ENCODE measurements around the gene WDR18. TPM values are rescaled to one million over a fixed set of nuclear protein-coding genes. Genes with fewer than 3 reads are reported as not detected.

Gene WDR18
- total RNA-seq, 1 donor from 2014 or later: 19.4 TPM

- DNase-seq: no peak
- Histone ChIP-seq H3K36me3 (peaks cover 4% of the 10 kb centered on the region), H3K9me3 (replicated peaks) (no peaks in the 10 kb centered on the region), H3K4me3 (no peak overlapping the region), H3K27me3 (ENCODE audit: low read depth) (no peaks in the 10 kb centered on the region), H3K27ac (replicated peaks) (peak overlapping the region; percentile 22), H3K4me1 (peaks cover 1% of the 10 kb centered on the region)
- TF ChIP-seq CTCF (IDR thresholded peaks at IDR 0.05; ENCODE audit: borderline replicate concordance): no peak
- intact Hi-C loops (cut with micrococcal nuclease): no loop called here
These were observed 36.9 kb upstream of the WDR18 start for GRCh38 chr19:947090-947706.

GRCh38 chr19:947707-948539 is 36.2 kb upstream of the WDR18 start:
- Histone ChIP-seq H3K27me3 (ENCODE audit: low read depth) (no peaks in the 10 kb centered on the region), H3K36me3 (no peaks in the 10 kb centered on the region), H3K4me1 (peaks cover 5% of the 10 kb centered on the region), H3K4me3 (no peak overlapping the region), H3K9me3 (replicated peaks) (no peaks in the 10 kb centered on the region), H3K27ac (replicated peaks) (peak overlapping the region; percentile 22)
- peak; percentile 64 for DNase-seq
- intact Hi-C loops (cut with micrococcal nuclease): no loop called here
- TF ChIP-seq CTCF (IDR thresholded peaks at IDR 0.05; ENCODE audit: borderline replicate concordance): no peak

- intact Hi-C loops (cut with micrococcal nuclease): no loop called here
- TF ChIP-seq CTCF (IDR thresholded peaks at IDR 0.05; ENCODE audit: borderline replicate concordance): no peak
- H3K27me3 ChIP-seq (ENCODE audit: low read depth): no peaks in the 10 kb centered on the region
These were observed 35.2 kb upstream of the WDR18 start for GRCh38 chr19:948842-949496.

GRCh38 chr19:950352-951066 is 33.6 kb upstream of the WDR18 start:
- intact Hi-C loops (cut with micrococcal nuclease): no loop called here
- TF ChIP-seq CTCF (IDR thresholded peaks at IDR 0.05; ENCODE audit: borderline replicate concordance): no peak
- no peaks in the 10 kb centered on the region for H3K36me3 ChIP-seq

More at GRCh38 chr19:948842-949496, 35.2 kb upstream of the WDR18 start:
- Histone ChIP-seq H3K4me3 (no peak overlapping the region), H3K9me3 (replicated peaks) (no peaks in the 10 kb centered on the region), H3K27ac (replicated peaks) (no peak overlapping the region), H3K4me1 (peaks cover 8% of the 10 kb centered on the region), H3K36me3 (no peaks in the 10 kb centered on the region)
- no peak for DNase-seq

GRCh38 chr19:952049-952679 is 32.0 kb upstream of the WDR18 start:
- H3K36me3 ChIP-seq: no peaks in the 10 kb centered on the region
- TF ChIP-seq CTCF (IDR thresholded peaks at IDR 0.05; ENCODE audit: borderline replicate concordance): no peak
- intact Hi-C loops (cut with micrococcal nuclease): no loop called here

More at GRCh38 chr19:950352-951066, 33.6 kb upstream of the WDR18 start:
- Histone ChIP-seq H3K4me3 (no peak overlapping the region), H3K9me3 (replicated peaks) (no peaks in the 10 kb centered on the region), H3K27ac (replicated peaks) (no peak overlapping the region), H3K4me1 (peaks cover 12% of the 10 kb centered on the region), H3K27me3 (ENCODE audit: low read depth) (no peaks in the 10 kb centered on the region)
- DNase-seq: no peak

More at GRCh38 chr19:952049-952679, 32.0 kb upstream of the WDR18 start:
- Histone ChIP-seq H3K9me3 (replicated peaks) (no peaks in the 10 kb centered on the region), H3K4me1 (peaks cover 12% of the 10 kb centered on the region), H3K4me3 (no peak overlapping the region), H3K27ac (replicated peaks) (no peak overlapping the region), H3K27me3 (ENCODE audit: low read depth) (no peaks in the 10 kb centered on the region)
- DNase-seq: no peak
